ENCODE data around the gene CORO2B. TPM values are rescaled to one million over a fixed set of nuclear protein-coding genes. Genes with fewer than 3 reads are reported as not detected.

The CORO2B gene
- polyA plus RNA-seq, 1 of the 3 experiments (the other 2 are of a cell fraction) = 3.6 TPM

DNA sequence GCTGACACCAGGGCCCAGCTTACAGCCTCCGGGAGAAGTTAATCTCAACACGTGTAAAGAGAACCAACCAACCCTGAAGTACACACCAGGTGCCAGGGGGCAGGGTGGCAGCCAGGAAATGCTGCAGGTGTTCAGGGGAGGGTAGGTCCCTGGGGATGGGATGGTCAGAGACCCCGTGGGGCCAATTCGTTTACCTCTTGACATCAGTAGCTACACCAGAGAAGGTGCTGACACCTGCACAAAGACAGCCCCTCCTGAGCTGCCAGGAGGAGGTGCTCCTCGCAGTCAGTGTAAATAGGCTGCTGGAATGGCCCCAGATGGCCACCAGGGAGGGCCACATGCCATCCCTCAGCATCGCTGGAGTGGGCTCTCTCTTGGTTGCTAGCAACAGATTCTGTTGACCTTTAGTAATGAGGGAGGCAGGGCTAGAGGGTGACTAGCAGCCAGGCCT, 52.8 kb downstream of the CORO2B start (continued):
- TF ChIP-seq, protein P1, sequence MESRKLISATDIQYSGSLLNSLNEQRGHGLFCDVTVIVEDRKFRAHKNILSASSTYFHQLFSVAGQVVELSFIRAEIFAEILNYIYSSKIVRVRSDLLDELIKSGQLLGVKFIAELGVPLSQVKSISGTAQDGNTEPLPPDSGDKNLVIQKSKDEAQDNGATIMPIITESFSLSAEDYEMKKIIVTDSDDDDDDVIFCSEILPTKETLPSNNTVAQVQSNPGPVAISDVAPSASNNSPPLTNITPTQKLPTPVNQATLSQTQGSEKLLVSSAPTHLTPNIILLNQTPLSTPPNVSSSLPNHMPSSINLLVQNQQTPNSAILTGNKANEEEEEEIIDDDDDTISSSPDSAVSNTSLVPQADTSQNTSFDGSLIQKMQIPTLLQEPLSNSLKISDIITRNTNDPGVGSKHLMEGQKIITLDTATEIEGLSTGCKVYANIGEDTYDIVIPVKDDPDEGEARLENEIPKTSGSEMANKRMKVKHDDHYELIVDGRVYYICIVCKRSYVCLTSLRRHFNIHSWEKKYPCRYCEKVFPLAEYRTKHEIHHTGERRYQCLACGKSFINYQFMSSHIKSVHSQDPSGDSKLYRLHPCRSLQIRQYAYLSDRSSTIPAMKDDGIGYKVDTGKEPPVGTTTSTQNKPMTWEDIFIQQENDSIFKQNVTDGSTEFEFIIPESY (IDR thresholded peaks at IDR 0.05; ENCODE audit: borderline replicate concordance, low read depth) = no peak
- TF ChIP-seq, protein P2, sequence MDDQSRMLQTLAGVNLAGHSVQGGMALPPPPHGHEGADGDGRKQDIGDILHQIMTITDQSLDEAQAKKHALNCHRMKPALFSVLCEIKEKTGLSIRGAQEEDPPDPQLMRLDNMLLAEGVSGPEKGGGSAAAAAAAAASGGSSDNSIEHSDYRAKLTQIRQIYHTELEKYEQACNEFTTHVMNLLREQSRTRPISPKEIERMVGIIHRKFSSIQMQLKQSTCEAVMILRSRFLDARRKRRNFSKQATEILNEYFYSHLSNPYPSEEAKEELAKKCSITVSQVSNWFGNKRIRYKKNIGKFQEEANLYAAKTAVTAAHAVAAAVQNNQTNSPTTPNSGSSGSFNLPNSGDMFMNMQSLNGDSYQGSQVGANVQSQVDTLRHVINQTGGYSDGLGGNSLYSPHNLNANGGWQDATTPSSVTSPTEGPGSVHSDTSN (IDR thresholded peaks at IDR 0.05) = no peak
- TF ChIP-seq, protein P3, sequence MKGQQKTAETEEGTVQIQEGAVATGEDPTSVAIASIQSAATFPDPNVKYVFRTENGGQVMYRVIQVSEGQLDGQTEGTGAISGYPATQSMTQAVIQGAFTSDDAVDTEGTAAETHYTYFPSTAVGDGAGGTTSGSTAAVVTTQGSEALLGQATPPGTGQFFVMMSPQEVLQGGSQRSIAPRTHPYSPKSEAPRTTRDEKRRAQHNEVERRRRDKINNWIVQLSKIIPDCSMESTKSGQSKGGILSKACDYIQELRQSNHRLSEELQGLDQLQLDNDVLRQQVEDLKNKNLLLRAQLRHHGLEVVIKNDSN (IDR thresholded peaks at IDR 0.05; ENCODE audit: borderline replicate concordance, low read depth) = no peak
- TF ChIP-seq SIN3A (IDR thresholded peaks at IDR 0.05; ENCODE audit: borderline replicate concordance, low read depth, low read length) (no peak), FOSL2 (IDR thresholded peaks at IDR 0.05; ENCODE audit: borderline replicate concordance, low read depth) (no peak), FOXJ3 (CRISPR knock-in tag; IDR thresholded peaks at IDR 0.05) (no peak), NRF1 (IDR thresholded peaks at IDR 0.05; ENCODE audit: low read depth, low read length) (no peak), POLR2AphosphoS5 (IDR thresholded peaks at IDR 0.05; ENCODE audit: low read depth, low read length) (no peak), EZH2phosphoT487 (IDR thresholded peaks at IDR 0.05; ENCODE audit: borderline replicate concordance, low read depth) (no peak)

DNA sequence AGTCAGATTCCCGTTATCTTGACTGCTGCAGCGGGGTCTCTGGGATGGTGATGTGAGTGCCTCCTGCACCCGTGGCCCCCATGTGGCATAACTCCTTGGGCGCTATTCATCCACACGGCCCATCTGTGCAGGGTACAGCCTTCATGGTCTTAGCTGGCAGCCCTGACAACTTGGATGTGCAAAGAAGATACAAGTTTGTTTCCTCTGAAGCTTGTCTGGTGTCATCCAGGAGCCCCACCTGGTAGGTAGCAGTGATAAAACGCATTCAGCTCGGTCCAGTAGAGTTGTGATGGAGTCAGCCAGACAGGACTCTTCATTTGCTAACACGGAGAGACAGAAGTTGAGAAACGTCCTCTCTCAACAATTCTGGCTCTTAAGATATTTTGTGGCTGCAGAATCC, 53.3 kb downstream of the CORO2B start:
- Histone ChIP-seq H3K9me3 (no peaks in the 10 kb centered on the region), H3K27me3 (ENCODE audit: insufficient read depth) (no peaks in the 10 kb centered on the region), H3K4me2 (no peak overlapping the region), H3K4me3 (ENCODE audit: low read depth in 2 of 2, low read length in 1 of 2) (no peak overlapping the region), H3F3A (replicated peaks; ENCODE audit: insufficient read depth) (no peaks in the 10 kb centered on the region), H3K4me1 (ENCODE audit: control insufficient read depth in 1 of 2, insufficient read depth in 2 of 2, low read depth in 1 of 2, low read length in 1 of 2) (peaks cover 0 to 49% of the 10 kb centered on the region in 2 experiments; a peak in 2 of 4 replicates), H3K36me3 (replicated peaks in 1 of 2; ENCODE audit: control insufficient read depth in 1 of 2, insufficient read depth in 2 of 2, low read length in 1 of 2) (no peaks in the 10 kb centered on the region), H3K9me2 (no peaks in the 10 kb centered on the region), H3K79me2 (ENCODE audit: insufficient read depth) (no peaks in the 10 kb centered on the region), H4K20me1 (ENCODE audit: insufficient read depth) (no peaks in the 10 kb centered on the region), H2AFZ (ENCODE audit: low read depth) (no peak overlapping the region), H3K27ac (ENCODE audit: low read depth in 2 of 2, low read length in 1 of 2) (no peak overlapping the region), H3K9ac (no peak overlapping the region)
- TF ChIP-seq, protein P4, sequence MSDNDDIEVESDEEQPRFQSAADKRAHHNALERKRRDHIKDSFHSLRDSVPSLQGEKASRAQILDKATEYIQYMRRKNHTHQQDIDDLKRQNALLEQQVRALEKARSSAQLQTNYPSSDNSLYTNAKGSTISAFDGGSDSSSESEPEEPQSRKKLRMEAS (IDR thresholded peaks at IDR 0.05; ENCODE audit: low read depth) = no peak
- no peak for TF ChIP-seq TAF1 (IDR thresholded peaks at IDR 0.05; ENCODE audit: borderline replicate concordance, low read depth, low read length)
- TF ChIP-seq MEF2A (IDR thresholded peaks at IDR 0.05; ENCODE audit: borderline replicate concordance, low read depth) = no peak
- no peak for TF ChIP-seq TCF12 (IDR thresholded peaks at IDR 0.05)
- TF ChIP-seq TEAD4 (IDR thresholded peaks at IDR 0.05; ENCODE audit: borderline replicate concordance, insufficient read depth) = no peak
- no peak for TF ChIP-seq SMC3 (IDR thresholded peaks at IDR 0.05; ENCODE audit: low read depth, low read length)
- no peak for TF ChIP-seq JUND (IDR thresholded peaks at IDR 0.05)
- TF ChIP-seq ELF1 (IDR thresholded peaks at IDR 0.05) = no peak
- no peak for TF ChIP-seq RCOR1 (IDR thresholded peaks at IDR 0.05; ENCODE audit: low read length)
- TF ChIP-seq, protein P5, sequence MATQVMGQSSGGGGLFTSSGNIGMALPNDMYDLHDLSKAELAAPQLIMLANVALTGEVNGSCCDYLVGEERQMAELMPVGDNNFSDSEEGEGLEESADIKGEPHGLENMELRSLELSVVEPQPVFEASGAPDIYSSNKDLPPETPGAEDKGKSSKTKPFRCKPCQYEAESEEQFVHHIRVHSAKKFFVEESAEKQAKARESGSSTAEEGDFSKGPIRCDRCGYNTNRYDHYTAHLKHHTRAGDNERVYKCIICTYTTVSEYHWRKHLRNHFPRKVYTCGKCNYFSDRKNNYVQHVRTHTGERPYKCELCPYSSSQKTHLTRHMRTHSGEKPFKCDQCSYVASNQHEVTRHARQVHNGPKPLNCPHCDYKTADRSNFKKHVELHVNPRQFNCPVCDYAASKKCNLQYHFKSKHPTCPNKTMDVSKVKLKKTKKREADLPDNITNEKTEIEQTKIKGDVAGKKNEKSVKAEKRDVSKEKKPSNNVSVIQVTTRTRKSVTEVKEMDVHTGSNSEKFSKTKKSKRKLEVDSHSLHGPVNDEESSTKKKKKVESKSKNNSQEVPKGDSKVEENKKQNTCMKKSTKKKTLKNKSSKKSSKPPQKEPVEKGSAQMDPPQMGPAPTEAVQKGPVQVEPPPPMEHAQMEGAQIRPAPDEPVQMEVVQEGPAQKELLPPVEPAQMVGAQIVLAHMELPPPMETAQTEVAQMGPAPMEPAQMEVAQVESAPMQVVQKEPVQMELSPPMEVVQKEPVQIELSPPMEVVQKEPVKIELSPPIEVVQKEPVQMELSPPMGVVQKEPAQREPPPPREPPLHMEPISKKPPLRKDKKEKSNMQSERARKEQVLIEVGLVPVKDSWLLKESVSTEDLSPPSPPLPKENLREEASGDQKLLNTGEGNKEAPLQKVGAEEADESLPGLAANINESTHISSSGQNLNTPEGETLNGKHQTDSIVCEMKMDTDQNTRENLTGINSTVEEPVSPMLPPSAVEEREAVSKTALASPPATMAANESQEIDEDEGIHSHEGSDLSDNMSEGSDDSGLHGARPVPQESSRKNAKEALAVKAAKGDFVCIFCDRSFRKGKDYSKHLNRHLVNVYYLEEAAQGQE (IDR thresholded peaks at IDR 0.05; ENCODE audit: low read depth, low read length) = no peak
- no peak for TF ChIP-seq FOSL2 (IDR thresholded peaks at IDR 0.05; ENCODE audit: borderline replicate concordance, low read depth)
- CTCF ChIA-PET = interaction anchor here (1.1 to 2.0 kb wide), 4 partner anchors 12 to 189 kb away, joined by 3 to 5 read pairs (median 4); partner anchors contain the start of gene ANP32A
- DNase-seq = no peak
- 86% methylated on average over 4 of the region's 9 CpGs for WGBS (ENCODE audit: low lambda C conversion rate)
- POLR2A ChIA-PET = no interaction called here
